Psoas muscle (tissue), 8 donors: ENCODE data around the gene WDR87. TPM values are rescaled to one million over a fixed set of nuclear protein-coding genes. Genes with fewer than 3 reads are reported as not detected.
A peak's percentile ranks its signal among the peaks of the same experiment; 100 is the strongest.

Experiments
- ATAC-seq, 4 donors: fragments of 200-7000 bp; cut with Tn5 transposase; one replicate each; pipeline ENCODE4 v1.9.1; 2020; ENCODE audit warnings: moderate library complexity in 3 of 4, mild to moderate bottlenecking in 2 of 4
- DNase-seq, 2 donors: peaks; one replicate each; pipeline ENCODE4 v3.0.0-alpha.2; 2020
- H3K27ac ChIP-seq: fragments of 200-600 bp; one replicate; pipeline ENCODE4 v1.8.0; 2022
- H3K27me3 ChIP-seq, 3 donors: fragments of 200-600 bp in 1 of 3; one replicate each; pipeline versions ENCODE4 v1.6.1 to v1.8.0; 2013 to 2022; ENCODE audit warnings: low read length in 2 of 3, mild to moderate bottlenecking in 2 of 3, moderate library complexity in 1 of 3; ENCODE audit not compliant: insufficient read depth in 3 of 3
- H3K36me3 ChIP-seq, 2 donors: fragments of 200-600 bp in 1 of 2; one replicate each; pipeline versions ENCODE4 v1.6.1 to v1.8.0; 2013 to 2022; ENCODE audit warnings: low read depth in 1 of 2, mild to moderate bottlenecking in 1 of 2, moderate library complexity in 1 of 2; ENCODE audit not compliant: insufficient read depth in 1 of 2
- H3K4me1 ChIP-seq: fragments of 200-600 bp; one replicate; pipeline ENCODE4 v1.8.0; 2022
- H3K4me3 ChIP-seq: fragments of 200-600 bp; one replicate; pipeline ENCODE4 v1.8.0; 2022; ENCODE audit warnings: mild to moderate bottlenecking
- H3K9me3 ChIP-seq: fragments of 200-600 bp; one replicate; pipeline ENCODE4 v1.8.0; 2022
- whole genome bisulfite sequencing, 3 donors: extraction: QIAGEN DNeasy Blood & Tissue Kit; methylation state at CpG; one replicate each; pipeline versions ENCODE4 v1.1.6 to v1.1.7; 2013; 5-methylcytosine and 5-hydroxymethylcytosine counted together
- intact Hi-C, 2 donors: fragments of 100-400 bp; cut with DNase I; formaldehyde crosslinking; loops; one replicate each; pipeline versions ENCODE4 v1.11.0 to v1.14.2; 2022
- long read RNA-seq, 2 donors: library from polyadenylated mRNA; unstranded; transcript quantifications; one replicate each; pipeline ENCODE4 v2.0.0, GENCODE V29; 2021
- polyA plus RNA-seq, 3 donors: library from polyadenylated mRNA; stranded (reverse); fragments of 200-250 nt; gene quantifications; one replicate each; pipeline ENCODE4 v1.2.3, GENCODE V29; 2013
- total RNA-seq, 4 donors: library from RNA; stranded (reverse); fragmentation: NEBNext Ultra II Directional in 2 of 4; extraction: Animal tissue kit (Norgen Biotek cat#: 25700) in 2 of 4; gene quantifications; one replicate each; pipeline versions ENCODE4 v1.2.1 to v1.2.4, GENCODE V29; 2021 to 2023
- TF ChIP-seq, protein P1 (sequence below): fragments of 200-600 bp; IDR thresholded peaks from one replicate; pipeline ENCODE4 v1.8.0; 2022; ENCODE audit warnings: antibody characterized with exemption
- donor health status: healthy with polysubstance abuse.
- donor health status: DM: no; HTN: no; CAD: no; lungs with moderate emphysema.
- donor health status: Bipolar disorder and iron deficiency.
- donor health status: healthy.
- donor health status: DM: yes; HTN: yes; CAD: no.
- donor health status: DM: no; HTN: no; CAD: no.
- donor health status: DM: no; HTN: no; CAD: no.
- donor health status: DM: yes; HTN: yes; CAD: no.

The WDR87 gene
- total RNA-seq (not detected), polyA plus RNA-seq (under 1 TPM in 1 of 3 donors, not detected in 2; under 0.01 TPM)
- long read RNA-seq, donor 1: 0 reads
- long read RNA-seq, donor 2: 0 reads

DNA sequence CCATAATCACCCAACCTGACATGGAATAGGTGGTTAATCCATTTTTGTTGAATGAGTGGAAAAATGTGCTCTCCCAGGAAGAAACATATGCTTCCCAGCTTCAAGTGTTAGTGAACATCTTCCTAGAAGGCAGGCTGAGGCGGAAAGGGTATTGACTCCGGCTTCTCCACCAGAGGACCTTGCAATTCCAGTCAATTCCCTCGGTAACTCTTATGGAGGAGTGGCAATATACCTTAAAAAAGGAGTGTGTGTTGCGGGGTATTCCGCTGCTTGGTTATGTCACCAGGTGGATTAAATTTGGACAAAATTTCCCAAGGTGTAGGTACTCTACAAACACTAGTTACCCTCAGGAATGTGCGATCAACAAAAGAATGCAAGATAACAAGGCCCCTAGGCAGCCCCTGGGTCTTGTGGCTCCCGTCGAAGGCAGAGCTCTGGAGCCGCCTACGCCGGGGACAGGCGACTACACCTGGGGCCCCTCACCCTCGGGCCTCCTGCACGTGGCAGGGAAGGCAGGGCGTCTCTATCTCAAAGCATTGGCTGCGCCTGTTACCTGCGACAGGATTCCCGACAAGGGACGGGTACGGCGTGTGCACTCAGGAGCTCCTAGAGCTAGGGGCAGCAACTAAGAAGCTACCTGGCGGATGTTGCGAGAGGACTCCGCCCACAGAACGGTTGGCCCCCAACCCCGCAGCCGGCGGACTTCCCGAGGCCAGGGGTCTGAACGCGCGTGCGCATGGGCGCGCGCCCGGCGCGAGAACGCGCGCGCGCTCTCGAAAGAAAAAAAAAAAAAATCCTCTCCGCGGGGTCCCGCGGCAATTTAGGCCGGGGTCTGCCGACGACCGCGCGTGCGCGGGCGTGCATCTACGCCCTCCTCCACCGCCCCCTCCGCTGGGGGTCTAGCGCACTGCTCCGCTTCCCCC lies at the start of gene WDR87:
Gene WDR87 (minus strand): TSS at position 649 of the 923 bp plus-strand sequence. CDS start 8,355 bp downstream, outside the sequence.
- 10 to 13% (median 11%) methylated on average over 51 to 63 of the region's 63 CpGs for WGBS, 3 donors

DNA sequence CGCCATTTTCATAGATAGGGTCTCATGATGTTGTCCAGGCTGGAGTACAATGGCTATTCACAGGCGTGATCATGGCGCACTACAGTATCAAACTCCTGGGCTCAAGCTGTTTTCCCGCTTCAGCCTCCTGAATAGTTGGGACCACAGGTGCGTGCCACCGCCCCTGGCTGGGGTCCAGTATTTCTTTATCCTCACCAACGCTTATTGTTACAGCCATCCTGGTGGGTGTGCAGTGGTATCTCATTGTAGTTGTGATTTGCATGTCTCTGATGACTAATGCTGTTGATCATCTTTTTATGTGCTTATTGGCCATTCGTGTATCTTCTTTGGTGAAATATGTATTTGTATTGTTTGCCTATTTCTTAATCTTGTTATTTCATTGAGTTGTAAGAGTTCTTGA lies 49.6 kb upstream of the WDR87 start:
- Histone ChIP-seq H3K27ac (no peak overlapping the region), H3K9me3 (no peaks in the 10 kb centered on the region), H3K36me3 (no peaks in the 10 kb centered on the region), H3K4me3 (no peak overlapping the region), H3K4me1 (no peaks in the 10 kb centered on the region), H3K27me3 (no peaks in the 10 kb centered on the region)
- WGBS, 3 donors: 78 to 87% (median 83%) methylated on average over 8 of the region's 8 CpGs
- TF ChIP-seq, protein P1, sequence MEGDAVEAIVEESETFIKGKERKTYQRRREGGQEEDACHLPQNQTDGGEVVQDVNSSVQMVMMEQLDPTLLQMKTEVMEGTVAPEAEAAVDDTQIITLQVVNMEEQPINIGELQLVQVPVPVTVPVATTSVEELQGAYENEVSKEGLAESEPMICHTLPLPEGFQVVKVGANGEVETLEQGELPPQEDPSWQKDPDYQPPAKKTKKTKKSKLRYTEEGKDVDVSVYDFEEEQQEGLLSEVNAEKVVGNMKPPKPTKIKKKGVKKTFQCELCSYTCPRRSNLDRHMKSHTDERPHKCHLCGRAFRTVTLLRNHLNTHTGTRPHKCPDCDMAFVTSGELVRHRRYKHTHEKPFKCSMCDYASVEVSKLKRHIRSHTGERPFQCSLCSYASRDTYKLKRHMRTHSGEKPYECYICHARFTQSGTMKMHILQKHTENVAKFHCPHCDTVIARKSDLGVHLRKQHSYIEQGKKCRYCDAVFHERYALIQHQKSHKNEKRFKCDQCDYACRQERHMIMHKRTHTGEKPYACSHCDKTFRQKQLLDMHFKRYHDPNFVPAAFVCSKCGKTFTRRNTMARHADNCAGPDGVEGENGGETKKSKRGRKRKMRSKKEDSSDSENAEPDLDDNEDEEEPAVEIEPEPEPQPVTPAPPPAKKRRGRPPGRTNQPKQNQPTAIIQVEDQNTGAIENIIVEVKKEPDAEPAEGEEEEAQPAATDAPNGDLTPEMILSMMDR: no peak
- DNase-seq: no peak
- ATAC-seq: no peak
- intact Hi-C loops: no loop called here

More for the DNA sequence above, at the start of gene WDR87:
- intact Hi-C loops: loop anchor here in 1 of 2 donors (5.0 to 10.0 kb wide), 4 partner anchors 96 to 411 kb away; partner anchors contain the start of genes KCNK6 and YIF1B
- ATAC-seq (peak in 2 of 4 donors; percentile 7 to 29), DNase-seq (peak in 1 of 2 donors; percentile 21)
- peak within 1 kb of the TSS; percentile 79 for H3K4me3 ChIP-seq
- TF ChIP-seq, protein P1: no peak
- H3K36me3 ChIP-seq: no peaks in the 10 kb centered on the region
- no peaks in the 10 kb centered on the region for H3K9me3 ChIP-seq
- H3K27ac ChIP-seq: peak within 1 kb of the TSS; percentile 76
- no peaks in the 10 kb centered on the region for H3K27me3 ChIP-seq
- H3K4me1 ChIP-seq: peaks cover 18% of the 10 kb centered on the region

DNA sequence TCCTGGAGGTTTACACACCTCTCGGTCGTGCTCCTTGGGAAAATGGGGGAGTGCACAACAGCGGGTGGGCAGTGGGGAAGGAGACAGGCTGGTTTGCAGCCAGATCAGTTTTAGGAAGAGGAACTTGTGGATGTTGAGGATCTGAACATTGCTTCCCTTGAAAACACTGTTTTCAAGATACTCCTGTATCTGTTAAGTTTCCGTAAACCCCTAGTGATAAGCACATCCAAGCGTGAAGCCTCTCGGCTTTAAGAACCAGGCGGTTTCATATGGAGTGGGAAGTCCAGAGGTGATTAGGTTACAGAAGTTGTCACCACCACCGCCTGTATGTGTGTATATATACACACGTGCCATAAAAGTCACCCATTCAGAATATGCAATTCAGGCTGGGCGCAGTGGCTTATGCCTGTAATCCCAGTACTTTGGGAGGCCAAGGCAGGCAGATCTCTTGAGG lies 48.1 kb upstream of the WDR87 start:
- ATAC-seq (no peak), DNase-seq (no peak)
- Histone ChIP-seq H3K27ac (no peak overlapping the region), H3K4me1 (no peaks in the 10 kb centered on the region), H3K27me3 (no peaks in the 10 kb centered on the region), H3K9me3 (no peaks in the 10 kb centered on the region), H3K4me3 (no peak overlapping the region), H3K36me3 (no peaks in the 10 kb centered on the region)
- WGBS, 3 donors: 77 to 83% (median 78%) methylated on average over 10 of the region's 10 CpGs
- TF ChIP-seq, protein P1: no peak
- intact Hi-C loops: no loop called here

DNA sequence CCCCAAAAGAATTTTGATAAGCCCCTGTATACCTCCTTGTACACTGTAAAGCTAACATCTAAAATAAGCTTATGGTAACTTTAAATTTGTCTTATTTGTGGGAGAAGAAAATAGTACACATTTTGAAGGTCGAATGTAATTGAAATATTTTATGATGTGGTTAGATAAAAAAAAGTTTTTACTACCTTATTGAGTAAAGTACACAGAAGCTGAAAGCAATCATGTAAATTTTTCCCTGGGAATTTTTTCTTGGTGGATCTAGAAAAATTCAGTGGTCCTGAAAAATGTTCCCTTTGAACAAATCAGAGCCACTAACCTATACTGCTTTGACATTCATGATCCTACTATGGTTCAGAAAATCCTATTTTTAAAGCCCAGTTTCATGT lies 47.5 kb upstream of the WDR87 start:
- TF ChIP-seq, protein P1: no peak
- H3K27ac ChIP-seq: no peak overlapping the region
- H3K36me3 ChIP-seq: no peaks in the 10 kb centered on the region
- H3K27me3 ChIP-seq: no peaks in the 10 kb centered on the region
- ATAC-seq (no peak), DNase-seq (no peak)
- no peaks in the 10 kb centered on the region for H3K9me3 ChIP-seq
- no peak overlapping the region for H3K4me3 ChIP-seq
- no peaks in the 10 kb centered on the region for H3K4me1 ChIP-seq
- WGBS, 3 donors: 59 to 73% (median 67%) methylated on average over 1 of the region's 1 CpG
- intact Hi-C loops: no loop called here
